GM12874 (cell line): ENCODE data around the gene RPS19BP1.

Experiments used
- CTCF ChIP-seq: IDR thresholded peaks from 2 replicates; pipeline ENCODE4 v1.5.1; 2011; ENCODE audit warnings: low read depth, mild to moderate bottlenecking, control low read depth, low read length, moderate library complexity; ENCODE audit not compliant: insufficient read depth

RPS19BP1 gene

DNA sequence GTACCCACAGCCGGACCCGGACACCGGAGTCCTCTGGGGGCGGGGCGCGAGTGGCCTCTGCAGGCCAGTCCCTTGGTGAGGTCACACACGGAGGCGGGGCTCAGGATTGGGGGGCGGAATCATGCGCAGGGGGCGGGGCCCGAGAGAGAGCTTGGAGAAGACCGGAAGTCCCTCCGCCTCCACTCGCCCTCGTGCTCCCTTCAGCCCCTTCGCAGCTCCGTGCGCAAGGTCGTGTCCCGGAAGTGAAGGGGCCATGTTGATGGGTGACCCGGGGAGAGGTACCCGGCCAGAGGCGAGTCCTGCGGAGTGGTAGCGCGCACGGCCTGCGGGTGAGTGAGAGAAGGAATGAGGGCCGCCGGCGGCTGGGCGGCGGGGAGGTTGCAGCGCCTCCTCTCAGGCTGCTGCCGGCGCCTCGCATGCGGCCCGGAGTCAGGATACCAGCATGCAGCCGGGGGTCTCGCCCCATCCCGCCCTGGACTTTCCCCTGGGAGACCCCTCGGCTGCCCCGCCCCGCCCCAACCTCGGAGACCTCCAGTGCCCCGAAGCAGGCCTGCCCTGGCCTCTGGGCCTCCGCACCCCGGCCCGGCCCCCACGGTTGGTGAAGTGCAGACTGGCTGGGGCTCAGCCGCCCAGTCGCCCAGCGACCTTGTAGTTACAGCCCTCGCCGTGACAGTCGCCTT, 30.3 kb downstream of the RPS19BP1 start, which contains the start of gene MIEF1:
Gene MIEF1, plus strand, starts transcription at position 182 of the 680 bp plus-strand sequence. CDS start 9,005 bp downstream, outside the sequence.
- no peak for TF ChIP-seq CTCF

- no peak for TF ChIP-seq CTCF
Measured at GRCh38 chr22:39501644-39502108, 30.9 kb downstream of the RPS19BP1 start.

GRCh38 chr22:39500101-39500500, 32.4 kb downstream of the RPS19BP1 start:
- no peak for TF ChIP-seq CTCF

- TF ChIP-seq CTCF, result no peak
Measured at GRCh38 chr22:39498802-39499201, 33.7 kb downstream of the RPS19BP1 start.

- TF ChIP-seq CTCF, result no peak
Measured at GRCh38 chr22:39498368-39498767, 34.2 kb downstream of the RPS19BP1 start.

GRCh38 chr22:39497429-39497828, 35.1 kb downstream of the RPS19BP1 start:
- no peak for TF ChIP-seq CTCF

DNA sequence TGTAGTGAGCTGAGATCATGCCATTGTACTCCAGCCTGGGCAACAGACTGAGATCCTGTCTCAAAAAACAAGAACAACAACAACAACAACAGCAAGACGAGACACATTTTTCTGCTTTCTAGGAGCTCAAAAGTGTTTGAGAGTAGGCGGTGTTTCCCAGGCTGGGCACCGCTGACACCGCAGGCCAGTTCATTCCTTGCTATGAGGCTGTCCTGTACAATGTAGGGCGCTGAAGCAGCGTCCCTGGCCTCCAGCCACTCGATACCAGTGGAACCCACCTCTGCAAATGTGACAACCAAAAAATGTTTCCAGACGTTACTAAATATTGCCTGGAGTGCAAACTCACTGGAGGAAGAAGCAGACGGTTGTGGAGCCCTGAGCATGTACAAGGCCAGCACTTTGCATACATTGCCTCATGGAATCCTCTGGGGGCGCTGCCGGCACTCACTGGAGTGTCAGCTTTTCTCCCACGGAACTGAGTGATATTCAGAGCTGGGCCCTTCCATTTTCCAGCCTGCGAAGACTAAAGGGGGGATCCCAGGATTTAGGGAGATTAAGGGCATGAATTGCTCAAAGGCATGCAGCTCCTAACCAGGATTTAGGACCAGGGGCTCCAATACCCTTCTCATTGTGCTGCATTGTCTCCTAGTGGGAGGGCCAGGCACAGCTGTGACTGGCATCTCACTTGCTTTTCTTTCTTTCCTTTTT, 36.3 kb downstream of the RPS19BP1 start:
- peak; percentile 87 for TF ChIP-seq CTCF
